Measurements from ENCODE around the gene CLDN12.

DNA sequence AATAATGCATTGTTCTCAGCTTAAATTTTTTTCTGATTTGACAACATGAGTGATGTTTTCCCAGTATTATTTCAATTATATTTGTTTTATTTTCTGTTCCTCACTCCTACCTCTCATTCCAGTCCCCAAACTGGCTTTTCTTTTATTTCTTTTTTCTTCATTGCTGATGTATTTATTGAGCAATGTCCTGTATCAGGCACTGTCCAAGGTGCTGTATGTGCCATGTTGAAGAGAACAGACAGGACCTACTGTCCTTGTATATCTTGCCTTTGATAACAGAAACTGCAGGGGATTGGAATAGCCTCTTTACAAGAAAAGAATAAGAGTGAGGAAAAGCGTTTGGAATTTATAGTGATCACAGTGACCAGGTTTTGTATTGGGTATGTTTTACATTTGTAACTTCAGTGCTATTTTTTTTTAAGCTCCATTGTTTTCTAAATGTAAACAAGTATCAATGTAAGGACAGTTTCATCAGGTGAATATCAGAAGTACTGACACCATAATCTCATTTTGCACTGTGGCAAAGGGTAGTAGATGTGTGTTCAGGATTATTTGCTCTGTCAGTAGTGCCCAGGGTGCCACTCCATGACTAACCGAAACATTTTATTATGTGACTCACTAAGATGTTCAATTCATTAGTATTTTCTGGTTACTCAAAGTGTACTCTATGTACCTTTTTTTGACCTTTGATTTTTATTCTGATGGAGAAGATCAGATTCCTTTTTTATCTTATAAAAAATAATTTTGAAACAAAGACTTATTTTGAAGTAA lies 15.6 kb upstream of the CLDN12 start:
- TF ChIP-seq, protein P1, sequence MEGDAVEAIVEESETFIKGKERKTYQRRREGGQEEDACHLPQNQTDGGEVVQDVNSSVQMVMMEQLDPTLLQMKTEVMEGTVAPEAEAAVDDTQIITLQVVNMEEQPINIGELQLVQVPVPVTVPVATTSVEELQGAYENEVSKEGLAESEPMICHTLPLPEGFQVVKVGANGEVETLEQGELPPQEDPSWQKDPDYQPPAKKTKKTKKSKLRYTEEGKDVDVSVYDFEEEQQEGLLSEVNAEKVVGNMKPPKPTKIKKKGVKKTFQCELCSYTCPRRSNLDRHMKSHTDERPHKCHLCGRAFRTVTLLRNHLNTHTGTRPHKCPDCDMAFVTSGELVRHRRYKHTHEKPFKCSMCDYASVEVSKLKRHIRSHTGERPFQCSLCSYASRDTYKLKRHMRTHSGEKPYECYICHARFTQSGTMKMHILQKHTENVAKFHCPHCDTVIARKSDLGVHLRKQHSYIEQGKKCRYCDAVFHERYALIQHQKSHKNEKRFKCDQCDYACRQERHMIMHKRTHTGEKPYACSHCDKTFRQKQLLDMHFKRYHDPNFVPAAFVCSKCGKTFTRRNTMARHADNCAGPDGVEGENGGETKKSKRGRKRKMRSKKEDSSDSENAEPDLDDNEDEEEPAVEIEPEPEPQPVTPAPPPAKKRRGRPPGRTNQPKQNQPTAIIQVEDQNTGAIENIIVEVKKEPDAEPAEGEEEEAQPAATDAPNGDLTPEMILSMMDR (conservative IDR thresholded peaks at IDR 0.05), result no peak
- TF ChIP-seq EZH2 (IDR thresholded peaks at IDR 0.05; ENCODE audit: low read depth), result no peak
